ENCODE results near the gene ADGRF3.

DNA sequence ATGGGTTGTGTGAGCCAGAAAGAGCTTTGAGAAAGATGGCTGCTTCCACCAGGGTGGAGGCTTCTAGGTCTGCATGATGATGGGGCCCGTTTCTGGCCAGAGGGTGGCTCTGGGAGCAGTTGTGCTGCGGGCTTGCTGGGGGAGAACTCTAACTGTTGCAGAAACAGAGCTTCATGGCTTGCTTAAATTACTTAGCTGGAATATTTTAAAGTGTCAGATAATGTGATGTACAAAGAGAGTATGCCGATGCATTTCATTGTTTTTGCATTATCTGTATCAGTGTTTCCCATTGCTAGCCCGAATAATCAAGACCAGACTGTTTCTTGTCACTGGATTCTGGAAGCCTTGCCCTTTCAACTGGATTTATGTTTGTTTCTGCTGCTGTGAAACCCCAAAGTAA is 48.8 kb upstream of the ADGRF3 start:
- TF ChIP-seq TAF1 (IDR thresholded peaks at IDR 0.05; ENCODE audit: low read depth, low read length): no peak
- no peak for TF ChIP-seq POLR2AphosphoS5 (IDR thresholded peaks at IDR 0.05; ENCODE audit: low read depth, low read length)
- no peak for TF ChIP-seq POLR2A (IDR thresholded peaks at IDR 0.05; ENCODE audit: low read depth, low read length)
